Heart left ventricle (tissue), 16 donors: ENCODE measurements around the gene GNB1L. TPM values are rescaled to one million over a fixed set of nuclear protein-coding genes. Genes with fewer than 3 reads are reported as not detected.
A peak's percentile ranks its signal among the peaks of the same experiment; 100 is the strongest.
"Not testable (repeated sequence)": the region's sequence is repeated elsewhere in the genome, so short reads cannot be mapped to it uniquely, and the experiment has no call there.

Experiments
- ATAC-seq, 4 donors: fragments of 200-7000 bp; cut with Tn5 transposase; one replicate each; pipeline ENCODE4 v1.9.1; 2020 to 2022; ENCODE audit warnings: moderate library complexity in 4 of 4, mild to moderate bottlenecking in 3 of 4, moderate number of reproducible peaks in 1 of 4
- DNase-seq, 5 donors: peaks; one replicate each; pipeline ENCODE4 v3.0.0-alpha.2; 2020
- H3K27ac ChIP-seq, 12 donors: fragments of 200-600 bp; sonication (generic) in 4 of 12; one replicate each; pipeline versions ENCODE4 v1.5.0 to v1.8.0; 2016 to 2022; ENCODE audit warnings: mild to moderate bottlenecking in 2 of 12
- H3K27me3 ChIP-seq, 9 donors: fragments of 200-600 bp; sonication (generic) in 2 of 9; one replicate each; pipeline versions ENCODE4 v1.5.1 to v1.8.0; 2016 to 2022; ENCODE audit warnings: mild to moderate bottlenecking in 3 of 9
- H3K36me3 ChIP-seq, 9 donors: fragments of 200-600 bp; sonication (generic) in 2 of 9; one replicate each; pipeline versions ENCODE4 v1.5.0 to v1.8.0; 2018 to 2022; ENCODE audit warnings: mild to moderate bottlenecking in 2 of 9
- H3K4me1 ChIP-seq, 12 donors: fragments of 200-600 bp; sonication (generic) in 4 of 12; one replicate each; pipeline versions ENCODE4 v1.5.0 to v1.8.0; 2016 to 2022; ENCODE audit warnings: mild to moderate bottlenecking in 3 of 12
- H3K4me3 ChIP-seq, 12 donors: fragments of 200-600 bp; sonication (generic) in 4 of 12; one replicate each; pipeline versions ENCODE4 v1.5.0 to v1.8.0; 2017 to 2022; ENCODE audit warnings: mild to moderate bottlenecking in 9 of 12, moderate library complexity in 4 of 12
- H3K9me3 ChIP-seq, 12 donors: fragments of 200-600 bp; sonication (generic) in 4 of 12; one replicate each; pipeline versions ENCODE4 v1.5.0 to v1.8.0; 2016 to 2022; ENCODE audit warnings: mild to moderate bottlenecking in 1 of 12
- POLR2A ChIP-seq, 2 donors: fragments of 450-650 bp; IDR thresholded peaks; one replicate each; pipeline ENCODE4 v1.6.1; 2017; ENCODE audit warnings: antibody characterized with exemption in 2 of 2, mild to moderate bottlenecking in 2 of 2, moderate library complexity in 2 of 2
- WGBS, 4 donors: extraction: QIAGEN DNeasy Blood & Tissue Kit in 2 of 4; methylation state at CpG; one replicate each; pipeline versions ENCODE4 v1.1.5 to v1.1.7; 2013 to 2018; 5-methylcytosine and 5-hydroxymethylcytosine counted together
- intact Hi-C, 10 donors: fragments of 100-400 bp; cut with DNase I; formaldehyde crosslinking; loops; one replicate each; pipeline versions ENCODE4 v1.11.1 to v1.14.2; 2022
- polyA plus RNA-seq, 2 donors: library from polyadenylated mRNA; stranded (reverse); fragments of 200-250 nt; gene quantifications; one replicate each; pipeline ENCODE4 v1.2.3, GENCODE V29; 2013
- total RNA-seq, 9 donors: library from RNA; depleted of rRNA in 2 of 9; stranded (reverse); fragments of >200 nt in 2 of 9; fragmentation: NEBNext Ultra II Directional in 3 of 9; extraction: Animal tissue kit (Norgen Biotek cat#: 25700) in 3 of 9; gene quantifications; one replicate each; pipeline versions ENCODE4 v1.1.0 to v1.2.4, GENCODE V29; 2016 to 2023
- TF ChIP-seq, protein P1 (sequence below), 12 donors: fragments of 200-600 bp; sonication (generic) in 4 of 12; IDR thresholded peaks; one replicate each; pipeline versions ENCODE4 v1.5.0 to v1.8.0; 2018 to 2022; ENCODE audit warnings: antibody characterized with exemption in 12 of 12, mild to moderate bottlenecking in 5 of 12
- donor health status: ischemic (EF 13 %, LVEDD 7.1; RV severe dilation, severe dysfunction).
- donor health status: healthy with polysubstance abuse.
- donor health status: DM: no; HTN: yes; CAD: no.
- donor health status: DM: no; HTN: no; CAD: no.
- donor health status: ischemic (EF 25% LVEDD 6.9; RV normal size, moderate dysfunction).
- donor health status: ischemic (EF 25% LVEDD 5.7; RV mildly dilated, moderate dysfunction).
- donor health status: healthy.
- donor health status: DM: yes; HTN: yes; CAD: no.
- donor health status: ischemic (EF 35%, LVEDD 5.7; RV mildly dilated, moderate dysfunction).
- donor health status: nonischemic (EF 11% LVEDD 7.7; RV severe dilation, severe dysfunction).
- donor health status: DM: yes; HTN: yes; CAD: no.
- donor health status: PGD.
- donor health status: ischemic (EF 29% LVEDD 5.4; RV normal size, mild dysfunction).
- donor health status: nonischemic (EF 23%, LVEDD 6.1; RV moderate dilation, normal function).

Gene GNB1L
- total and polyA plus RNA-seq, 11 donors = 1.6 to 9.2 (median 2.4) TPM

- DNase-seq (no peak), ATAC-seq (no peak)
- 69 to 75% (median 72%) methylated on average over 2 of the region's 2 CpGs for WGBS, 4 donors
- TF ChIP-seq, protein P1, sequence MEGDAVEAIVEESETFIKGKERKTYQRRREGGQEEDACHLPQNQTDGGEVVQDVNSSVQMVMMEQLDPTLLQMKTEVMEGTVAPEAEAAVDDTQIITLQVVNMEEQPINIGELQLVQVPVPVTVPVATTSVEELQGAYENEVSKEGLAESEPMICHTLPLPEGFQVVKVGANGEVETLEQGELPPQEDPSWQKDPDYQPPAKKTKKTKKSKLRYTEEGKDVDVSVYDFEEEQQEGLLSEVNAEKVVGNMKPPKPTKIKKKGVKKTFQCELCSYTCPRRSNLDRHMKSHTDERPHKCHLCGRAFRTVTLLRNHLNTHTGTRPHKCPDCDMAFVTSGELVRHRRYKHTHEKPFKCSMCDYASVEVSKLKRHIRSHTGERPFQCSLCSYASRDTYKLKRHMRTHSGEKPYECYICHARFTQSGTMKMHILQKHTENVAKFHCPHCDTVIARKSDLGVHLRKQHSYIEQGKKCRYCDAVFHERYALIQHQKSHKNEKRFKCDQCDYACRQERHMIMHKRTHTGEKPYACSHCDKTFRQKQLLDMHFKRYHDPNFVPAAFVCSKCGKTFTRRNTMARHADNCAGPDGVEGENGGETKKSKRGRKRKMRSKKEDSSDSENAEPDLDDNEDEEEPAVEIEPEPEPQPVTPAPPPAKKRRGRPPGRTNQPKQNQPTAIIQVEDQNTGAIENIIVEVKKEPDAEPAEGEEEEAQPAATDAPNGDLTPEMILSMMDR (IDR thresholded peaks at IDR 0.05) = no peak
- no peak for TF ChIP-seq POLR2A (IDR thresholded peaks at IDR 0.05)
- Histone ChIP-seq H3K27me3 (no peaks in the 10 kb centered on the region), H3K4me3 (no peak overlapping the region), H3K36me3 (peaks cover 0 to 5% (median 0%) of the 10 kb centered on the region in 9 donors), H3K9me3 (peaks cover 0 to 30% (median 0%) of the 10 kb centered on the region in 12 donors), H3K4me1 (no peaks in the 10 kb centered on the region), H3K27ac (no peak overlapping the region)
- intact Hi-C loops = no loop called here
These were observed 61.5 kb downstream of the GNB1L start for GRCh38 chr22:19793161-19793560.

DNA sequence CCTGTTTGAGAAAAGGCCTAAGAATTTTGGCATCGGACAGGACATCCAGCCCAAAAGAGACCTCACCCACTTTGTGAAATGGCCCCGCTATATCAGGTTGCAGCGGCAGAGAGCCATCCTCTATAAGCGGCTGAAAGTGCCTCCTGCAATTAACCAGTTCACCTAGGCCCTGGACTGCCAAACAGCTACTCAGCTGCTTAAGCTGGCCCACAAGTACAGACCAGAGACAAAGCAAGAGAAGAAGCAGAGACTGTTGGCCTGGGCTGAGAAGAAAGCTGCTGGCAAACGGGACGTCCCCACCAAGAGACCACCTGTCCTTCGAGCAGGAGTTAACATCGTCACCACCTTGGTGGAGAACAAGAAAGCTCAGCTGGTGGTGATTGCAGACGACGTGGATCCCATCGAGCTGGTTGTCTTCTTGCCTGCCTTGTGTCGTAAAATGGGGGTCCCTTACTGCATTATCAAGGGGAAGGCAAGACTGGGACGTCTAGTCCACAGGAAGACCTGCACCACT is 62.2 kb downstream of the GNB1L start:
- H3K4me1 ChIP-seq, H3K36me3 ChIP-seq, H3K27ac ChIP-seq, ATAC-seq, H3K27me3 ChIP-seq, intact Hi-C loops, H3K4me3 ChIP-seq: not testable (repeated sequence)
- DNase-seq = peak in 1 of 5 donors; percentile 12
- peaks cover 0 to 30% (median 0%) of the 10 kb centered on the region in 12 donors for H3K9me3 ChIP-seq
- WGBS, 4 donors = 93 to 94% (median 94%) methylated on average over 13 of the region's 13 CpGs

DNA sequence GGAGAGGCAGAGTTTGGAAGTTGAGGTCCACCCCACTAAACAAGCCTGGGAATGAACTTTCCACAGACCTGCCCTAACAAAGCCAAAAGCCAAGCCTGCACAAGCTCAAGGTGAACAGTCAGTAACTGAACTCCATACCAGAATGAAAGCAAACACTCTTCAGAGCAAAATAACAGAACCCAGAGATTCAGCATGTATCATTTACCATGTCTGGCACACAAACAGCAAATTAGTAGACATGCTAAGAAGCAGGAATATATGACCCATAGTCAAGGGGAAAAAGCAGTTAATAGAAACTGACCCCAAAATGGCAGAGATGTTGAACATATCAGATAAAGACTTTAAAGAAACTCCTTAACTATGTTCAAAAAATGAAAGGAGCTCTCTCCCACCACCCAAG is 62.8 kb downstream of the GNB1L start:
- TF ChIP-seq, protein P1 (IDR thresholded peaks at IDR 0.05) = no peak
- TF ChIP-seq POLR2A (IDR thresholded peaks at IDR 0.05) = no peak
- Histone ChIP-seq H3K36me3 (peaks cover 0 to 8% (median 0%) of the 10 kb centered on the region in 9 donors), H3K9me3 (peaks cover 0 to 30% (median 0%) of the 10 kb centered on the region in 12 donors), H3K4me3 (no peak overlapping the region), H3K4me1 (no peaks in the 10 kb centered on the region), H3K27ac (no peak overlapping the region), H3K27me3 (no peaks in the 10 kb centered on the region)
- intact Hi-C loops = no loop called here
- DNase-seq (no peak), ATAC-seq (no peak)

- TF ChIP-seq POLR2A (IDR thresholded peaks at IDR 0.05) = no peak
- TF ChIP-seq, protein P1 (IDR thresholded peaks at IDR 0.05) = no peak
These were observed 63.4 kb downstream of the GNB1L start for GRCh38 chr22:19791243-19791642.

GRCh38 chr22:19789828-19790227 is 64.8 kb downstream of the GNB1L start:
- no peaks in the 10 kb centered on the region for H3K4me1 ChIP-seq
- no peak overlapping the region for H3K27ac ChIP-seq
- H3K27me3 ChIP-seq = no peaks in the 10 kb centered on the region
- TF ChIP-seq, protein P1 (IDR thresholded peaks at IDR 0.05) = no peak
- no peak for TF ChIP-seq POLR2A (IDR thresholded peaks at IDR 0.05)
- no peak for ATAC-seq
- DNase-seq = no peak
- WGBS, 4 donors = 69 to 98% (median 91%) methylated on average over 6 of the region's 6 CpGs
- H3K4me3 ChIP-seq = no peak overlapping the region
- intact Hi-C loops = no loop called here
- H3K36me3 ChIP-seq = peaks cover 0 to 8% (median 0%) of the 10 kb centered on the region in 9 donors
- H3K9me3 ChIP-seq = peaks cover 0 to 30% (median 0%) of the 10 kb centered on the region in 12 donors

More at GRCh38 chr22:19791243-19791642, 63.4 kb downstream of the GNB1L start:
- intact Hi-C loops = no loop called here
- H3K4me3 ChIP-seq = no peak overlapping the region
- peaks cover 0 to 30% (median 0%) of the 10 kb centered on the region in 12 donors for H3K9me3 ChIP-seq
- ATAC-seq = no peak
- no peaks in the 10 kb centered on the region for H3K4me1 ChIP-seq
- H3K27ac ChIP-seq = no peak overlapping the region
- peaks cover 0 to 8% (median 0%) of the 10 kb centered on the region in 9 donors for H3K36me3 ChIP-seq
- no peak for DNase-seq
- no peaks in the 10 kb centered on the region for H3K27me3 ChIP-seq
